GM12872 (cell line): Measurements from ENCODE around the gene MPZL1.

Experiments used
- CTCF ChIP-seq: IDR thresholded peaks from 3 replicates; pipeline ENCODE4 v1.5.1; 2011; ENCODE audit warnings: low read depth, mild to moderate bottlenecking, low read length, moderate library complexity; ENCODE audit not compliant: insufficient read depth

MPZL1 gene

GRCh38 chr1:167721617-167722151, at the start of gene MPZL1:
TSS of gene MPZL1 (plus strand) at chr1:167721982. CDS start at chr1:167722152, 170 bp downstream.
- no peak for TF ChIP-seq CTCF

GRCh38 chr1:167672831-167673230, 49.0 kb upstream of the MPZL1 start:
- TF ChIP-seq CTCF = no peak

- no peak for TF ChIP-seq CTCF
Observed at GRCh38 chr1:167673265-167673664, 48.5 kb upstream of the MPZL1 start.

GRCh38 chr1:167674156-167674555, 47.6 kb upstream of the MPZL1 start:
- no peak for TF ChIP-seq CTCF

GRCh38 chr1:167675440-167675839, 46.3 kb upstream of the MPZL1 start:
- no peak for TF ChIP-seq CTCF

GRCh38 chr1:167676205-167676915, 45.4 kb upstream of the MPZL1 start:
- TF ChIP-seq CTCF = no peak

- no peak for TF ChIP-seq CTCF
Observed at GRCh38 chr1:167676916-167677848, 44.6 kb upstream of the MPZL1 start.
